ENCODE data around the gene SH3TC1. TPM values are rescaled to one million over a fixed set of nuclear protein-coding genes. Genes with fewer than 3 reads are reported as not detected.

SH3TC1 gene
- polyA plus RNA-seq, 3 donors: 36.9 to 85.7 (median 41.9) TPM

DNA sequence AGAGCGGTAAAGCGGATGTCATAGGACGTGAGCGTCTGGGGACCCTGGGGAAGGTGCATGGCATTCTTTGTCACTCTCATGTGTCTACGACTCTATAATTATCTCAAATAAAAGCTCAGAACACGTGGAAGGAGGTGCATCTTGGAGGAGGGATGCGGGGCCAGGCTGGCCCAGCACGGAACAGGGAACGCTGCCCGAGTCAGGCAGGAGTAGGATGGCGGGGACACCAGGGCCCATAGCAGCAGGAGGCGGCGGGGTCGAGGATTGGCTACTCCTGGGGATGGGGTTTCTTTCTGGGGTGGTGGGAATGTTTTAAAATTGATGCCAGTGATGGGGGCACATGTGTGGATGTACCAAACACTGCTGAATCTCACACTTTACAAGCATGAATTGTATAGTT lies 65.0 kb downstream of the SH3TC1 start:
- intact Hi-C loops (cut with micrococcal nuclease): no loop called here
- peaks cover 12 to 22% of the 10 kb centered on the region in 2 donors for H3K4me1 ChIP-seq (ENCODE audit: control insufficient read depth in 1 of 2, insufficient read depth in 2 of 2, low read length in 2 of 2)
- H3K4me1 Mint-ChIP-seq: peaks cover 27% of the 10 kb centered on the region
- H3K36me3 ChIP-seq (replicated peaks in 1 of 2; ENCODE audit: control insufficient read depth in 1 of 2, insufficient read depth in 2 of 2, low read length in 2 of 2): no peaks in the 10 kb centered on the region
- H3K27ac Mint-ChIP-seq: no peak overlapping the region
- no peak overlapping the region for H3K4me2 ChIP-seq (replicated peaks; ENCODE audit: extremely low read depth, low read length, poor library complexity, severe bottlenecking)
- H2AFZ ChIP-seq (ENCODE audit: insufficient read depth, low read depth, low read length, poor library complexity, severe bottlenecking): no peak overlapping the region
- H4K20me1 ChIP-seq (ENCODE audit: insufficient read depth, low read length): no peaks in the 10 kb centered on the region
- TF ChIP-seq, protein P1, sequence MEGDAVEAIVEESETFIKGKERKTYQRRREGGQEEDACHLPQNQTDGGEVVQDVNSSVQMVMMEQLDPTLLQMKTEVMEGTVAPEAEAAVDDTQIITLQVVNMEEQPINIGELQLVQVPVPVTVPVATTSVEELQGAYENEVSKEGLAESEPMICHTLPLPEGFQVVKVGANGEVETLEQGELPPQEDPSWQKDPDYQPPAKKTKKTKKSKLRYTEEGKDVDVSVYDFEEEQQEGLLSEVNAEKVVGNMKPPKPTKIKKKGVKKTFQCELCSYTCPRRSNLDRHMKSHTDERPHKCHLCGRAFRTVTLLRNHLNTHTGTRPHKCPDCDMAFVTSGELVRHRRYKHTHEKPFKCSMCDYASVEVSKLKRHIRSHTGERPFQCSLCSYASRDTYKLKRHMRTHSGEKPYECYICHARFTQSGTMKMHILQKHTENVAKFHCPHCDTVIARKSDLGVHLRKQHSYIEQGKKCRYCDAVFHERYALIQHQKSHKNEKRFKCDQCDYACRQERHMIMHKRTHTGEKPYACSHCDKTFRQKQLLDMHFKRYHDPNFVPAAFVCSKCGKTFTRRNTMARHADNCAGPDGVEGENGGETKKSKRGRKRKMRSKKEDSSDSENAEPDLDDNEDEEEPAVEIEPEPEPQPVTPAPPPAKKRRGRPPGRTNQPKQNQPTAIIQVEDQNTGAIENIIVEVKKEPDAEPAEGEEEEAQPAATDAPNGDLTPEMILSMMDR (IDR thresholded peaks at IDR 0.05): no peak
- H3K9me3 Mint-ChIP-seq: peaks cover 0 to under 1% (median 0%) of the 10 kb centered on the region in 7 donors
- no peak overlapping the region for H3K27ac ChIP-seq (ENCODE audit: low read depth in 1 of 2, low read length in 2 of 2)
- DNase-seq: no peak
- H3K9ac ChIP-seq (ENCODE audit: insufficient read depth, low read length, poor library complexity, severe bottlenecking): no peak overlapping the region
- no peaks in the 10 kb centered on the region for H3K79me2 ChIP-seq (ENCODE audit: insufficient read depth, low read length)
- no peaks in the 10 kb centered on the region for H3K36me3 Mint-ChIP-seq
- 97% methylated on average over 6 of the region's 14 CpGs for WGBS (ENCODE audit: insufficient coverage)
- H3K4me3 Mint-ChIP-seq: no peak overlapping the region
- H3K4me3 ChIP-seq (replicated peaks in 1 of 3; ENCODE audit: low read depth in 2 of 3, low read length in 3 of 3): no peak overlapping the region
- no peaks in the 10 kb centered on the region for H3K9me3 ChIP-seq (replicated peaks in 1 of 2; ENCODE audit: control insufficient read depth in 1 of 2, insufficient read depth in 1 of 2, low read length in 2 of 2)
- peaks cover 3 to 14% (median 6%) of the 10 kb centered on the region in 3 donors for H3K27me3 Mint-ChIP-seq (ENCODE audit: low read depth in 3 of 3)
- H3K27me3 ChIP-seq (ENCODE audit: control insufficient read depth in 2 of 2, insufficient read depth in 2 of 2, low read length in 2 of 2): peaks cover 0 to 4% of the 10 kb centered on the region in 2 donors

DNA sequence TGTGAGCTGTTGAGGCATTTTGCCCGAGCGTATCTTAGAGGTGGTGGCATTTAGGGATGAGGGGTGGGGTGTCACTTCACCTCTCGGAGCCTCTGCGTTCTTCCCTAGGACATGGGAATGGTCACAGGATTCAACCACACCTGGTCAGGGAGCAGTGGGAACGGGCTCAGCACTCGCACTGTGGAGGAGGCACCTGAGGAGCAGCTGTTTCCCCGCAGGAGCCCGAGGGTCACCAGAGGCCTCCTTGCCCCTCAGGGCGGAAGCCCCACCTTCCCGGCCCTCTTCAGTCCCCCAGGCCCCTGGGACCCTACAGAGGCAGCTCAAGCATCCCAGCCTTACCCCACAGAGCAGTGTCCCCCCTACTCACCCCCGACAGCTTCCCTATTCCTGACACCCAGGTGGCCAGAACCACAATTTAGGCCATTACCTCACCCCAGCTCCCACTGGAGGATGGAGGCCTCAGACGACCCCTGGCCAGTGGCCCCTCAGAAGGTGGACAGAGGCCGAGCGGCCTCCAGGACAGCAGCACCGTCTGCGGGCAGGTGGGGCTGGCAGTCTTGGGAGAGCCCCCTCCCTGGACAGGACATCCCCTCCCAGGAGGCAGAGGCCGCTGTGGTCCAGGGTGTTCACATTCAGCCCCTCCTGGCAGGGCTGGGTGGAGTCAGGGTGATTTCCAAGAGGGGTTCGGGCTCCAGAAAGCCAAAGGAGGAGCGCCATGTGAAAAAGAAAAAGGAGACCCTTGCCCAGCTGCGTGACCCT lies 66.3 kb downstream of the SH3TC1 start:
- no peaks in the 10 kb centered on the region for H3K36me3 ChIP-seq (replicated peaks in 1 of 2; ENCODE audit: control insufficient read depth in 1 of 2, insufficient read depth in 2 of 2, low read length in 2 of 2)
- H3K27me3 Mint-ChIP-seq (ENCODE audit: low read depth in 3 of 3): peaks cover 11 to 14% (median 11%) of the 10 kb centered on the region in 3 donors
- peaks cover 26% of the 10 kb centered on the region for H3K4me1 Mint-ChIP-seq
- no peaks in the 10 kb centered on the region for H3K9me3 ChIP-seq (replicated peaks in 1 of 2; ENCODE audit: control insufficient read depth in 1 of 2, insufficient read depth in 1 of 2, low read length in 2 of 2)
- intact Hi-C loops (cut with micrococcal nuclease): loop anchor here in 1 of 2 donors (5.0 kb wide), 1 partner anchor 137 kb away; no protein-coding TSS in a partner anchor
- no peak overlapping the region for H3K4me2 ChIP-seq (replicated peaks; ENCODE audit: extremely low read depth, low read length, poor library complexity, severe bottlenecking)
- TF ChIP-seq, protein P1 (IDR thresholded peaks at IDR 0.05): no peak
- H3K27ac Mint-ChIP-seq: peak overlapping the region in 1 of 7 donors; percentile 47
- H3K36me3 Mint-ChIP-seq: no peaks in the 10 kb centered on the region
- H4K20me1 ChIP-seq (ENCODE audit: insufficient read depth, low read length): no peaks in the 10 kb centered on the region
- H3K9me3 Mint-ChIP-seq: peaks cover 0 to 3% (median 0%) of the 10 kb centered on the region in 7 donors
- H3K4me3 ChIP-seq (replicated peaks in 1 of 3; ENCODE audit: low read depth in 2 of 3, low read length in 3 of 3): no peak overlapping the region
- no peak overlapping the region for H3K4me3 Mint-ChIP-seq
- H3K27me3 ChIP-seq (ENCODE audit: control insufficient read depth in 2 of 2, insufficient read depth in 2 of 2, low read length in 2 of 2): peaks cover 0 to 9% of the 10 kb centered on the region in 2 donors
- WGBS (ENCODE audit: insufficient coverage): 80% methylated on average over 13 of the region's 20 CpGs
- no peak overlapping the region for H3K27ac ChIP-seq (ENCODE audit: low read depth in 1 of 2, low read length in 2 of 2)
- no peak overlapping the region for H3K9ac ChIP-seq (ENCODE audit: insufficient read depth, low read length, poor library complexity, severe bottlenecking)
- H2AFZ ChIP-seq (ENCODE audit: insufficient read depth, low read depth, low read length, poor library complexity, severe bottlenecking): no peak overlapping the region
- peaks cover 16 to 32% of the 10 kb centered on the region in 2 donors for H3K4me1 ChIP-seq (ENCODE audit: control insufficient read depth in 1 of 2, insufficient read depth in 2 of 2, low read length in 2 of 2)
- no peaks in the 10 kb centered on the region for H3K79me2 ChIP-seq (ENCODE audit: insufficient read depth, low read length)
- DNase-seq: no peak

Measured in CD14-positive monocyte (primary cell).